NCI-H774 (cell line): ENCODE data around the gene THEM4.
"Not testable (repeated sequence)": the region's sequence is repeated elsewhere in the genome, so short reads cannot be mapped to it uniquely, and the experiment has no call there.

Experiments
- DNase-seq: peaks from one replicate; lab custom pipeline; 2025; lab: John Stamatoyannopoulos, UW

Gene THEM4

DNA sequence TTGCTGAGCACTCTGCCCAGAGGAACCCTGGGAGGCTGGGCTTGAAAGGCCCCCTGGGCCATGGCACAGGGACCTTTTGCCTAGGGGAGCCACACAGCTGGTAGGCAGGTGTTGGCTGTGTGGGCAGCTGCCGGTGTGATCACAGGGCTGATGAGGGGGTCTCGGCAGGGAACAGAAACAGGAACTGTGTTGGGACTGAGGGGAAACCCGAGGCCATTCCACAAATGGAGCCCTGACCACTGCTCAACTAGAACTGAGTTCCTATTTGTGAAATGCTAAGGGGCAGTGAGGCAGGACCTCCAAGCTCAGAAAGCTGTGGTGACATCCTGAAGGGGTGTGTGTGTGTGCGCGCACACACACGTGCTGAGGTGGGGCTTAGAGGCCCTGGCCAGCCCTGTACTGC is 49.4 kb downstream of the THEM4 start:
- no peak for DNase-seq

DNA sequence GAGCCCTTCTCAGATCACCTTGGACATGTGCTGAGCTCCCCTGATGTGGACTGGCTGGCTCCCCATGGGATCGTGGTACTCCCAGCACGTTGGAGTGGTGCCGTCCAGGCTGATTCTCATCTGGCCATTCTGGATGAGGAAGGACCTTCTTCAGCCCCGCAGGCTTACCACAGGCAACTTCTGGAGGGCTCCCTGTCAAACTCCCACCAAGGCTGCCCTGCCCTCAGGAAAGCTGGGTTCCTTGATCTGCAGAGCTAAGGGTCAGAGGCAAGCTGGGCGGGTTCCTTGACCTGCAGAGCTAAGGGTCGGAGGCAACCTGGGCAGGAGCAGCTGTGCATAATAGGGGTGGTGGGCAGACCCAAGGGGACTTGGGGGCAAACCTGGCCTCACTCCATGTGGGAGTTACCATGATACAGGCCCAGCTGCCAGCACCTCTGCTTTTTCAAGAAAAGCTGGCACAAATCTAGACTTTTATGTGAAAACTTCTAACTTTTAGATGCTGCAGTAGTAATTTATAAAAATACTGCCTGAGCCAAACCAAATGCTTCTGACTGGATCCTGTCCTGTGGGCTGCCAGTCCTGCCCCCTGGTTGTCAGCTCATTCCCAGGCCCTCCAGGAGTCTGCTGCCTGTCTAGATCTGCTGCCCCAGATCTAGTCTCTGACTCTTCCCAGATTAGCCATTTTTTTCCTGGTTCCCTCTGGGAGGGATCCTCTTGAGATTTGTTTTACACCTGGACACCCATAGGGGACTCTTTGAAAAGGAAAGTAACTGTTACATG is 50.2 kb downstream of the THEM4 start:
- DNase-seq: no peak

DNA sequence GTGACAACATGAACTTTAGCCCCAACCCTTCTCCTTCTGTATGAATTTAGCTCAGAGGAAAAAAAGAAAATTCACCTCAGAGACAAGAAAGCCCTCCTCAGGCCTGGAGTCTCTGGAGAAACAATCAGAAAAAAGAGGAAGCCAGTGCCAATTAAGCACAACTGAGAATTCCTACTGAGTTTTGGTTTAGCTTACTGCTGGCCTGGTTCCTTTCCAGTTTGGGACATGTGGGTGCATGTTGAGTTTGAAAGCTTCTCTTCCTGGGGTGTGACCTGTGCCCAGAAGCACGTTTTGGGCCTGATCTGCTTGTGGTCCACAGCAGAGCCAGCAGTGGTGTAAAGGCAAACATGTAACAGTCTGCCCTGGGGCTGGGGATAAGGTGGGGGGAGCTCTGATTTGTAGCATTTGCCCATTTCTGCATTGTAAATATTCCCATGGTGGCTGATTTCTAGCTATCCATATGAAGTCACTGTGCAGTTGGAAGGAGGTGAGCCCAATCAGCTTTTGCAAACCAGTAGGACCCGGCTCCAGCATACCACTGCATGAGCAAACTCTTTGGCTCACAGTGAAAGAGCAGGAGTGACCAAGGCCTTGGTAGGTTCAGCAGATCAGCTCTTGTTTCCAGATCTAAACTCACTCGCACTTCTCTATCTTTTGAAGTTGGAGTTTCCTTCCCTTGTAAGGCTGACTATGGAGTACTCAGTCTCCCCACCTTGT is 51.1 kb downstream of the THEM4 start:
- no peak for DNase-seq

DNA sequence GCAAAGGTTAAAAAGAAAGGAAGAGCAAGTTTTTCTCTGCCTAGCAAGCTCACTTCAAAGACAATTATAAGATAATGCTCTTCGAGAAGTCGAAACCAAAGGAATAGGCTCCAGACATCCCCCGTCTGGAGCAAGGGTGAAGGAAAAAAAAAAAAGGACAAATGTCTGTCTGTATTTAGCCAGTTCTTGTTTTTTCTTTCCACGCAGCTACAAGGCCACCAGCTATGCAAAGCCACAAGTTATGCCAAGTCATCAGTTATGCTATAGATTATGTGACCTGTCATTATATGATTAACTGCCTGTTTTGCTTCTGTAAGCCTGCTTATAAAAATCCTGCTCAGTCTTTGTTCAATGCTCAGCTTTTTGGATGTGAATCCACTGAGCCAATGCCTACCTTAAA is 53.4 kb downstream of the THEM4 start:
- DNase-seq: no peak

DNA sequence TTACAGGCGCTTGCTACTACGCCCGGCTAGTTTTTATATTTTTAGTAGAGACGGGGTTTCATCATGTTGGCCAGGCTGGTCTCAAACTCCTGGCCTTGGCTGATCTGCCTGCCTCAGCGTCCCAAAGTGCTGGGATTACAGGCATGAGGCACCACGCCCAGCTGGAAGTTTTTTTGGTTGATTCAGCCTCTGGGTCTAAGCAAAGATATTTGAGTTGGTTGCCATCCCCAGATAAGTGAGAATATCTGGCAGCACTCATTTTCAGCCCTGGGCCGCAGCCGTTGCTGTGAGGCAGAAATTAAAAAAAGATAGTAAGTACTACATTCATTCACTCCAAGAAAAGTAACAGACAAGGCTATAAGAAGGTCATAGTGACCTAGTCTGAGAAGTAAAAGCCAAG is 53.8 kb downstream of the THEM4 start:
- not testable (repeated sequence) for DNase-seq

DNA sequence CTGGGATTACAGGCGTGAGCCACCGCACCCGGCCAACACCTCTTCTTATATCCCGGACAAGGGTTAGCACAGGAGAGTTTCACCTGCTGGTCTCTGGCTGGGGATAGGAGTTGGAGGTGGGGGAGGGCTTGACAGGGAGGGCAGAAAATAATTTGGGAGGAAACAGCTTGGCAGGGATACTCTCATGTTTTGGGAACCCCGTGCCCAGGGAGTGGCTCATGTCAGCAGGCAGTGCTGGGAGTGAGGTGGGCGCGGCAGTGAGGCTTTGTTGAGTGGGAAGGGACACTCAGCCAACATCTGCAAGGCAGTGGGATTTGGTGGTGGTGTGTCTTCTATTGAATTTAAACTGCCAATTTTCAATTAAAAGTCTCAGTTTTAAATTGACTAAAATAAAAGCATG is 54.7 kb downstream of the THEM4 start:
- no peak for DNase-seq

DNA sequence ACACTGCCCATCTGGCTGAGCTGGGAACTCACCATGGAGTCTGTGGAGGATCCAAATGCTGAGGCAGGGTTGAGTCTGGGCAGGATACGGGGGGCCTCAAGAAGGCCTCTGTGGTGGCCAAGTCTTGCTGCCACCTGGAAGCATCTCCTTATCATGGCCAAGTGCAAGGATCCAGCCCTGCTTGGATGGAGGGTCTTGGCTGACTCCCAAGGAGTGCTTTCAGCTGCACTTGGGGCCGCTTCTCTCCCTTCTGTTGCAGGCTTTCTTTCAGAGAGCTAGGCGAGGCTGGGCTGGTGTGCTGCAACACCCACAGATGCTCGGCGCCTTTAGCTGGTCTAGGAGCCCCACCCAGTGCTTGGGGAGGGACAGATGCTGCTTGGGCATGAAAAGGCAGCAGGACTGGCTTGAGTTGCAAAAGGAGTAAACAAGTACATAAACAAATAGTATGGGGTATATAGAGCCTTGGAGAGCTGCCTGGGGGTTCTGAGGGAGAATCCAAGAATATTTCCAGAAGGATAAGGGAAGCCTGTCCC is 55.8 kb downstream of the THEM4 start, which contains the start of gene THEM5:
Gene THEM5 (minus strand): TSS at position 302 of the 533 bp plus-strand sequence. CDS start 147 bp downstream, at position 155.
- no peak for DNase-seq

DNA sequence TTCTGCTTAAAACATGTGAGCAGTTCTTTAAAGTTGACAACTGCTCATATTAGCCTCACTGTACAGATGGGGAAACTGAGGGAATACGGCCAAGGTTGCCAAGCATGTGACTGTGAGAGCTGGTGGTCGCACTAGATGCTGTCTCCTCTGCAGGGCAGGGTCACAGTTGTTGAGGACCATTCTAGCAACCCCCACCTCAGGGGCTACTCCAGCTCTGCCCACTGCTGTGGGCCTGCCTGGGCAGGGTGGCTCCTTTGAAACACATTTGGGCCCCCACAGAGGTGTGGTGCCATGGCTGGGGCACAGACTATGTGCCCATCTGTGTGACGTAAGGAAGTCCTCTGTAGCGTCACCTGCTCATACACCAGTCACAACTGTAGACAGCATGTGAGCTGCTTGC is 56.6 kb downstream of the THEM4 start:
- DNase-seq: no peak

DNA sequence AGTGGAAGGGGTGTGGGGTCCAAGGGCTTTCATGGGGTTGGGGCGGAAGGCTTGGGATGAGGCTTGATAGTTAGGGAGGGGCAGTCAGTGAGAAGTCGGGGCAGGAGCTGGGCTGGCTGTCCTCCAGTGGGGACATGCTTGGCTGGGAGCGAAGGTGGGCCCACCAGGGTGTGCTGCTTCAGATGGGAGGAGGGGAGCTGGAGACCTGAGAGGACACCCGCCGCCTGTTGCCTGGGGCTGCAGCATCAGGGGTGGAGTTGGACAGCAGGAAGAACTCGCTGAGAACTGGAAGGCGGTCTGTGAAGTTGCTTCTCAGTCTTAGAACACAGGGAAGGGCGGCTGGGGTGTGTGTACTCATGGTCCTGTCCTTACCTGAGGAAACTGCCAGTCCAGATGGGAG is 57.4 kb downstream of the THEM4 start:
- no peak for DNase-seq

DNA sequence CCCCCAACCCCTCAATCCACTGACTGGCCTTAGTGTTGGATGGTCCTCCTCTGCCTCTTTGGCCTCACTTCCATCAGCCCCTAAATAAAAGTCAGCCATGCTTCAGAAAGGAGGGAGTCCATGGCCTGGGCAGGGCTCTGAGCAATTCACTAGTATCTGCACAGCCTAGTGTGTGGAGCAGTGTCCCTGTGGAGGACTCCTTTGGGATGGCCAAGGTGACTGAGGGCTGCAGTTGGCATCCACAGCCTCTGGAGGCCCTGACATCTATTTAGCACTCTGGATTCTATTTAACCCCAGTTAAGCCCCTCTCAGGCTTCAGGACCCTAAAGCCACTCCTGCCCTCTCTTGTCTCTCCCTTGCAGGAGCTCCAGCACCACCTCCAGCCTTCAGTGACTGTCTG is 59.4 kb downstream of the THEM4 start:
- DNase-seq: no peak

DNA sequence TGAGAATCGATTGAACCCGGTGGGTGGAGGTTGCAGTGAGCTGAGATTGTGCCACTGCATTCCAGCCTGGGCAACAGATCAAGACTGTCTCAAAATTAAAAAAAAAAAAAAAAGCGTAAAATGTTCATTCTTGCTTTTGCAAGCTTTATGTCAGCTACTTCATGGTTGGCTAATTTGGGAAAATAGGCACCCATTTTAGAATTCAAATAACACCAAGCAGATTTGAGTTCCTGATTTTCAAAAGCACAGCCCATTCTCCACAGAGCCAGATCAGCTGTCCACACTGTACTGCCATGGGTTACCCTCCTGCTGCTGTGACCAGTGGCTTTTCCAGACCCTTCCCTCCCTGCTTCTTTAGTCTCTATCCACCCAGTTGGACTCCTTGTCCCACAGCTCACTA is 60.2 kb downstream of the THEM4 start:
- no peak for DNase-seq

DNA sequence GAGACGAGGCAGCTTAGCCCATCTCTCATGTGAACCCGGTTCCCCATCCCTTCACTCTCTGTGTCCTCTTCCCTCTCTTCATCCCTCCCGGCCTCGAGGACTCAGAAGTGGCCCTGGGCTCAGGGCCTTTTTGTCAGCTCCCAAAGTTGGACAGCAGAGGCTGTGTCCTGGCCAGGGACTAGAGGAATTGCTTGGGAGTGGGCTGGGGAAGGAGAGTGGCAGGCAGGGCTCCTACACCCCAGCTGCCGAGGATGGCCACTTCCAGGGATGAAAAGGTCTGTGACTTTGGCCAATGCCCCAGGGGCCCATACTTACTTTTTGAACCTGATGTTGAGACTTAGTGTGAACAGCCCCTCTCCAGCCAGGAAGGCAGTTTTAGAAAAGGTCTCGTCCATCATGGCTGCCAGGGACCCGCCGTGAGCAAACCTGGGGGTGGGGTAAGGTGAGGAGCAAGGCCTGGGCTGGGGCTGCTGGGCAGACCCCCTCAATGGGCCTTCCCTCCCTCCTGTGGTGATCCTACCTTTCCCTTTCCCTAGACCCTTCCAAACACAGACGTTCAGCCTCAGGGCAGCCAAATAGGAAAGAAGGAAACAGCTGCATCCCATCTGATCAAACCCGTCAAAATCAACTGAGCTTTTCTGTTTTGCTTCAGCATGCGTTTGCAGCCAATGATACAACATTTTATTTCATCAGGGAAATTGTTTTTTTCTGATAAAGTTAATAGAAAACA is 61.3 kb downstream of the THEM4 start:
- DNase-seq: no peak

DNA sequence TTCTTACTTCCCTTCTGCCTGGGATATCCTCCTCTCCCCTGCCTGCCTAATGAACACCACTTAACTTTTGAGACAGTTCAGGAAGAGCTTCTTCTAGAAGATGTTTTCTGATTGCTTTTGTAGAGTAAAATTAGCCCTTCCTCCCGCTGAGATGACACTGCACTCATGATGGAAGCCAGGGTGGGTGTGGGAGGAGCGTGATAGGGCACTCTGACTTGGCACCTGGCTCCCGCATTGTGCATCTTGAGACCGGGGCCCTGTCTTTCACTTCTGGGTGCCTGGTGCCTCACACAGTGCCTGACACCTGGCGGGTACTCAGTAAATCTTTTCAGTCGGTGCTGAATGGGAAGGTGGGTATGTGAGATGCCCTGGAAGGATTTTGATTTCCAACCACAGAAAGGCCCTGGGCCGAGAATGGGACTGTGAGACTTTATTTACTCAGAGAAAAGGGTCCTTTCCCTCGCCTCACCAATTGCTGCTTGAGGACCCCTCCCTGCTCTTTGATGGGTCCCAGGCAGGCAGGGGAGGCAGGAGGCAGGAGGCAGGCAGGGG is 62.5 kb downstream of the THEM4 start:
- DNase-seq: no peak

DNA sequence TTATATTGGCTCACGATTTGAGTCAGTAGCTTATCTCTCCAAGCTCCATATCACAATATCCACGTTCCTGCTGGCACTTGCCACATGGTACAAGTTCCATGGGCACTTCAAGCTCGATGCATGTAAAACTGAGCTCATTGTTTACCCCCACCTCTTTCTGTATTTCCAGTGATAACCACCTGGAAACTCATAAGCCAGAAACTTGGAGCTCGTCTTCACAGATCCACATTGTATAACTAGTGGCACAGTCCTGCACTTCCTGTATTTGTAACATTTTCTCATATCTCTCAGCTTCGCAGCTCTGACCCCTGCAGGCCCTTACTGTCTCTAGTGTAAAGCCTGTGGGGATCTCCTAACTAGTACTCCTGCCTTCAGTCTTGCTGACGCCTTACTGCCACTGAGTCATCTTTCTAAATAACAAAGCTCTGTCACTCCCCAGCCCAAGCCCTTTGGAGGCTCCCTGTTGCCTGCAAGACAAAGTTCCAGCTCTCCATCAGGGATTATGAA is 63.2 kb downstream of the THEM4 start:
- DNase-seq: no peak

DNA sequence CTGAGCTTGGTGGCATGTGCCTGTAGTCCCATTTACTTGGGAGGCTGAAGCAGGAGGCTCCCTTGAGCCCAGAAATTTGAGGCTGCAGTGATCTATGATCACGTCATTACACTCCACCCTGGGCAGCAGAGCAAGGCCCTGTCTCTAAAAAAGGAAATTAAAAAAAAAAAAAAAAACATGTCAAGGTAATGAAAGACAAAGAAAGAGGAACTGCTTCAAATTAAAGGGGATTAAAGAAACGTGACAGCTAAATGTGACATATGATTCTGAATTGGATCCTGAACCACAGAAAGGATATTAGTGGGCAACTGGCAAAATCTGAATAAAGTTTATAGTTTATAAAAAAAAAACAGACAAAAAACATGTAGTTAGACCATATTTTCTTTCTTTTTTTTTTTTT is 65.9 kb downstream of the THEM4 start:
- DNase-seq: no peak

DNA sequence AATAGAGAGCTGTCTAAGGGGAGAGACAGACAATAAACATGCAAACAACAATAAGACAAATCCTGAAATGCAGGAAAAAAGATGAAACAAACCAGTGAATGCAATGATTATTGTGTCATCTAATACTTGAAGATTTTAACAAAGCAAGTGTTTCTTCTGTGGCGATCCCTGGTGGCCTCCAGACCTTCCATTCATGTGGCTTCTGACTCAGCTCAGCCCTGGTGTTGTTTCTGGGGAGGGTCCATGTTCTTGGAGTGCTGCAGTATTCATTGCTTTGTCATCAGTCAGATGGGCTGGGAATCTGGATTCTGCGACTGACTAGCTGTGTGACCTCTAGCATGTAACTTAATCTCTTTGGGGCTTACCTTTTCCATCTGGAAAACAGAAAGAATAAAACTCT is 68.2 kb downstream of the THEM4 start:
- DNase-seq: no peak

DNA sequence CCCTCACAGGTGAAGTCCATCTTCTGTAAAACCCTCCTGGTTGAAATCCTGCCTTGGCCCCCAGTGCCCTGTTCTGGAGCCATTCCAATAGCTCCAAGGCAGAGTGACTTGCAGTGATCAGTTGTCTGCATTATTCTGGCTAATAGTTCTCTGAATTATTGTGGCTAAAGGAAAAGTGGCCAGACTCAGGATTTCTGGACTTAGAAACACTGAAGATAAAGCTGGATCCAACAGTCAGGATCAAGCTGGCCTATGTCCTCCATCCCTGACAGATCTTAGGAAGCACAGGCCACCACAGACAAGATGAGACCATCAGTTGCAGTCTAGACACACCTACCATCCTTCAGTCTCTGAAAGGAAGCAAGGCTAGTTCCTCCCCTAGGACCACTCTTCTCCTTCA is 68.9 kb downstream of the THEM4 start:
- no peak for DNase-seq

DNA sequence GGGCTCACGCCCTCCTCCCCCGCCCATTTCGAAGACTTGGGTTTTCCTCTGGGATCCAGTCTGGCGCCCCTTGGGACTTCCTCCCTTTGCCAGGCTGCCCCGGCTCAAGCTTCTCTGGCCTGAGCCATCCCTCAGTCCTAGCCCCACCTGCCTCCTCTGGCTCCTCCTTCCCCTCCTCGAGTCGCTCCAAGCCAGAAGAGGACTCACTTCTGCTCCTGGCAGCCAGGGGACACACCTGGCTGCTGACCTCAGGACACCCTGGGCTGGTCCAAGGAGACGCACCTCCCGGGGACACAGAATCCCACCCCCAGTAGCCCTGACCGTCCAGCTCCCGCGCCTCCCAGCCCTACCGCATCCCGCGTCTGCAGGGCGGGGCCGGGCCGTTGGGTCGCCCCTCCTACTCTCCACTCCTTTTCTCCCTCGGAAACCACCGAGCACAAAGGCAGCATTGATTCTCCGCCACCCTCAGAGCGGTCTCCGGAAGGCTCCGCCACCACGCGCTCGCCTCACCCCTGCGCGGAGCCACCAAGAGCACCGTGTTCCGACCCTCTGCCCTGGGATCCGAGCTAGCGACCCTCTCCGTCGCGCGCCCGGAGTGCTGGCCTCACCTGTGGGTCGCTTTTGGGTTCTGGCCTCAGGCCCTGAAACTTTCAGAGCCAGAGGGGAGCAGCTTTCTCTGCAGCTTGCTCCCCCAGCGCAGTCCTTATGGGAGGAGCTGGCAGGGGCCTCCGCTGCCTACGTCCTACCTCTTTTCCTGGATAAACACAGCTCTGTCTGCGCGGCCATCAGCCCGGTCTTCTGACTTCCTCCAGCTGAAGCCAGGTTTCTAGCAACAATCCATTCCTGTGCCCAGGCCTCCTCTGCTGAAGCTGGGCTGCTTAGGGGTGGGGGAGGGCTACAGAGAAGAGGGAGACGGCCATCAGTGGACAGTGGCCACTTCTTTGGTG is 69.6 kb downstream of the THEM4 start, which contains the start of gene C2CD4D:
Gene C2CD4D (minus strand): TSS at position 364 of the 947 bp plus-strand sequence. CDS start 831 bp downstream, outside the sequence.
- peak; percentile 70 for DNase-seq

DNA sequence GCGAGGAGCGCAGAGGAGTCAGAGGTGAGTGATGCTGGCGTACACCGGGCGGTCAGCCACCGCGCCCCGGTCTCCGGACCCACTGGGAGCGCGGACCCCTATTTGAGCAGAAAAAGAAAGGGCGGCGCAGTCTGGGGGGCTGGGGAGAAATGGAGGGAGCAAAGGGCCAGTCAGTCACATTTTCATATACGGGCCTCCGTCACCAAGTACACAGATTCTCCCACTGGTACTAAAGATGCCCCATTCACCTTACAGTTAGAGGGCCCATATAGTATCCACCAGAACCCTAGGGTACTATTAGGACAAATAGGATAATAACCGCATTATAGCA is 70.3 kb downstream of the THEM4 start:
- DNase-seq: no peak

DNA sequence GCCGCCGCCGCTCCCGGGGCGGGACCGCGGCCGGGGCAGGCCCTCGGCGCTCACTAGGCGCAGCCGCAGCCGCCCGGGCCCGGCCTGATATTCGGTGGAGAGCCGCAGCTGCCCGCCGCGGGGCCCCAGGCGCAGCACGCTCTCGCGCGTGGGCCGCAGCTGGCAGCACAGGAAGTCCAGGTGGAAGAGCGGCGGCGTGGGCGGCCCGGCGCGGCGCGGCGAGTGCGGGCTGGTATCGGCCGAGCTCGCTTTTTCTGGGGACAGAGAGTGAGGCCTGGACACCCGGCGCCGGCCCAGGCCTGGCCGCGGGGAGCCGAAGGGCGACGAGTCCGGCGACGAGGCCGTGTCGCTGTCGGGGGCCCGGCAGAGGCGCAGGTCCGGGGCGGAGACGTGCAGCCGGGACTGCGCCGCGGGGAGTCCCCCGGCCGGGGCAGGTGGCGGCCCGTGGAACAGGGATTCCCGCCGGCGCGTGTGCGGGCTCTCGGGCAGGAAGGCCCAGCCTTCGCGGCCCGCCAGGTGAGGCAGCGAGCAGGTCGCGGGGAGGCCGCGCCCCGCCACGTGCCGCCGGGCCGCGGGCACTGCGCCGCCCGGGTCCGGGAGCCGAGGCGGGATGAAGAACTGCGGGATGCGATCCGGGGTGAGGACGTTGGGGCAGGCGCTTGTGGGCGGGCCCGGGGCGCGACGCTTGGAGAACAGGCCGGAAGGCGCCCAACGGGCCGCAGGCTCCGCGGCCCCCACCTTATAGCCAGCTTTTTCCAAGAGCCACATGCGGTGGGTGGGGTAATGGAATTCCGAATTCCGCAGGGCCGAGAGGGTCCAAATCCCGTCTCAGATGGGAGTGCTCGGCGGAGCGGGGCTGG is 70.9 kb downstream of the THEM4 start:
- DNase-seq: no peak
